ENCODE results near the gene XCR1. TPM values are rescaled to one million over a fixed set of nuclear protein-coding genes. Genes with fewer than 3 reads are reported as not detected.

The XCR1 gene
- total RNA-seq, 4 donors from 2014 or later, result not detected

DNA sequence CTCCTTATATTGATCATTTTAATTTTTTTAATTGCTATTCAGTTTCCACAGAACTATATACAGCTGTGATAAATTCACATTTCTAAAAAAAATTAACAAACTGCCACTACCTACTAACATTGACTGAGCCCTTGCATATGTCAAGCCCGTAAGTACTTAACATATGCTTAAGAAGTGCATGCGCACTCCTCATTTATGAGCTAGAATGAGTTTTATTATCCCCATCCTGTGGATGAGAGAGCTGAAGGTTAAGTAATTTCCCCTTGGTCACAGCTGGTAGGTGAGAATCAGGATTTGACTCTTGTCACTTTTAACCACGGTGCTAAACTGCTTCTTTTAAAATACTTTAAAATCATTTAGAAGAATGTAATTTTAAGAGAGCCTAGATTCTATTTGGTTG, 58.2 kb downstream of the XCR1 start:
- no peaks in the 10 kb centered on the region for H3K9me3 ChIP-seq
- H3K4me3 ChIP-seq, result no peak overlapping the region
- peaks cover 0 to 5% (median 0%) of the 10 kb centered on the region in 4 donors for H3K4me1 ChIP-seq
- H3K27me3 ChIP-seq, result no peaks in the 10 kb centered on the region
- no peak overlapping the region for H3K27ac ChIP-seq
- no peak for TF ChIP-seq POLR2A (IDR thresholded peaks at IDR 0.05)
- TF ChIP-seq, protein P1, sequence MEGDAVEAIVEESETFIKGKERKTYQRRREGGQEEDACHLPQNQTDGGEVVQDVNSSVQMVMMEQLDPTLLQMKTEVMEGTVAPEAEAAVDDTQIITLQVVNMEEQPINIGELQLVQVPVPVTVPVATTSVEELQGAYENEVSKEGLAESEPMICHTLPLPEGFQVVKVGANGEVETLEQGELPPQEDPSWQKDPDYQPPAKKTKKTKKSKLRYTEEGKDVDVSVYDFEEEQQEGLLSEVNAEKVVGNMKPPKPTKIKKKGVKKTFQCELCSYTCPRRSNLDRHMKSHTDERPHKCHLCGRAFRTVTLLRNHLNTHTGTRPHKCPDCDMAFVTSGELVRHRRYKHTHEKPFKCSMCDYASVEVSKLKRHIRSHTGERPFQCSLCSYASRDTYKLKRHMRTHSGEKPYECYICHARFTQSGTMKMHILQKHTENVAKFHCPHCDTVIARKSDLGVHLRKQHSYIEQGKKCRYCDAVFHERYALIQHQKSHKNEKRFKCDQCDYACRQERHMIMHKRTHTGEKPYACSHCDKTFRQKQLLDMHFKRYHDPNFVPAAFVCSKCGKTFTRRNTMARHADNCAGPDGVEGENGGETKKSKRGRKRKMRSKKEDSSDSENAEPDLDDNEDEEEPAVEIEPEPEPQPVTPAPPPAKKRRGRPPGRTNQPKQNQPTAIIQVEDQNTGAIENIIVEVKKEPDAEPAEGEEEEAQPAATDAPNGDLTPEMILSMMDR (IDR thresholded peaks at IDR 0.05), result no peak
- no peak for DNase-seq
- H3K36me3 ChIP-seq, result peaks cover 0 to 97% (median 0%) of the 10 kb centered on the region in 3 donors

- H3K4me3 ChIP-seq, result no peak overlapping the region
- no peaks in the 10 kb centered on the region for H3K9me3 ChIP-seq
- H3K27me3 ChIP-seq, result no peaks in the 10 kb centered on the region
- TF ChIP-seq POLR2A (IDR thresholded peaks at IDR 0.05), result no peak
- TF ChIP-seq, protein P1 (IDR thresholded peaks at IDR 0.05), result no peak
- H3K36me3 ChIP-seq, result peaks cover 0 to 99% (median 0%) of the 10 kb centered on the region in 3 donors
- H3K27ac ChIP-seq, result no peak overlapping the region
- no peak for DNase-seq
- H3K4me1 ChIP-seq, result peaks cover 0 to 5% (median 0%) of the 10 kb centered on the region in 4 donors
These were observed 58.6 kb downstream of the XCR1 start for GRCh38 chr3:45968706-45969105.

- DNase-seq, result no peak
- H3K27ac ChIP-seq, result no peak overlapping the region
- peaks cover 0 to 5% (median 0%) of the 10 kb centered on the region in 4 donors for H3K4me1 ChIP-seq
- no peak overlapping the region for H3K4me3 ChIP-seq
- peaks cover 0 to 98% (median 0%) of the 10 kb centered on the region in 3 donors for H3K36me3 ChIP-seq
- no peaks in the 10 kb centered on the region for H3K9me3 ChIP-seq
- H3K27me3 ChIP-seq, result no peaks in the 10 kb centered on the region
- TF ChIP-seq, protein P1 (IDR thresholded peaks at IDR 0.05), result no peak
- no peak for TF ChIP-seq POLR2A (IDR thresholded peaks at IDR 0.05)
These were observed 59.1 kb downstream of the XCR1 start for GRCh38 chr3:45968149-45968548.

DNA sequence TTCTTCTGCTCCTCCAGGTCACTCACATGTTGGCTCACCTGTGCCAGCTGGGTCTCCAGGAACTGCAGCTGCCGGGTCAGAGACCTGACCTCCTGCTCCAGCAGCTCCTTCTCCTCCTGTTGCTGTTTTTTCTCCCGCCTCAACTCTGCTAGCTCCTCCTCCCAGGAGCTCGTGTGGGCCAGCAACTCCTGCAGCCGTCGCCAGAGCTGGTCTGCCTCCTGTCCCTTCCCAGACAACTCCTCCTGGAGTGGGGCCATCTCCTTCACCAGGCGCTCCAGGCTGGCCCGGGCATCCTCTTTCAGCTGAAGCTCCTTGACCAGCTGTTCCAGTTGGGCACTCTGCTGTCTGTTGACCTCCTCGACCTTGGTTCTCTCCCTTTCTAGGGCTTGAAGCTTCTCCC, 59.6 kb downstream of the XCR1 start:
- Histone ChIP-seq H3K9me3 (no peaks in the 10 kb centered on the region), H3K27me3 (no peaks in the 10 kb centered on the region), H3K4me1 (peaks cover 0 to 5% (median 0%) of the 10 kb centered on the region in 4 donors), H3K4me3 (no peak overlapping the region), H3K36me3 (peaks cover 0 to 96% (median 0%) of the 10 kb centered on the region in 3 donors), H3K27ac (peak overlapping the region in 1 of 4 donors; percentile 14)
- DNase-seq, result no peak
- TF ChIP-seq, protein P1 (IDR thresholded peaks at IDR 0.05), result no peak
- no peak for TF ChIP-seq POLR2A (IDR thresholded peaks at IDR 0.05)

Other genes with a start within 250 kb of the XCR1 start
- gene SLC6A20, start 230.9 kb downstream of the XCR1 start, total RNA-seq, result 100 to 1,000 TPM in 1 of 4 donors, 10 to 100 TPM in 2, not detected in 1; 62.9 to 106 (median 88.3) TPM
- 10 to 100 TPM in 2 of 4 donors, 1 to 10 TPM in 2; 4.9 to 30.5 (median 9.9) TPM for gene LZTFL1, start 185.4 kb downstream of the XCR1 start, total RNA-seq
- 1 to 10 TPM; 2.1 to 7.4 (median 3.7) TPM for gene CCR9, start 140.9 kb downstream of the XCR1 start, total RNA-seq
- gene CXCR6, start 84.0 kb downstream of the XCR1 start, total RNA-seq, result 1 to 10 TPM in 3 of 4 donors, not detected in 1; 1.7 to 3.6 (median 2.5) TPM
- gene FYCO1, start 31.7 kb downstream of the XCR1 start, total RNA-seq, result 10 to 100 TPM; 35.8 to 51.2 (median 43.8) TPM
- 1 to 10 TPM in 3 of 4 donors, under 1 TPM in 1; 0.95 to 6.6 (median 1.5) TPM for gene CCR1, start 180.8 kb upstream of the XCR1 start, total RNA-seq
- not detected for gene CCR3, start 215.0 kb upstream of the XCR1 start, total RNA-seq